Globus pallidus (tissue), 1 donor: ENCODE results near the gene COBL.

ENCODE experiments used
- DNase-seq: peaks from one replicate; pipeline ENCODE4 v3.0.0-alpha.2; 2015; ENCODE audit warnings: low spot score

The COBL gene

DNA sequence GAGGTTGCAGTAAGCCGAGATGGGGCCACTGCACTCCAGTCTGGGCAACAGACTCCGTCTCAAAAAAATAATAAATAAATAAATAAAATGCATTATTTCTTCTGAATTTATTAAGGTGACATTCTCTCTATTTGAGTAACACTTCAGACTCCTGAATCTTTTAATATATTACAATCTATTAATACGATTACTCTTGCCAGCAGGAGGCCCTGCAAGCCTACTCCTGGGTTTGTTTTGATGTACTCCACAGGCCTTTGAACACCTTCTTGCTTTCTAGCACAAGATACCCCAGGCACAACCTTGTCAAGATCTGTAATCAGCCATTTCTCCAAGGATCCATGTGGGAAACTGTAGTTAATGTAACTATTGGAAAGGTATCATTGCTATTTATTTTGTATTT, 63.5 kb downstream of the COBL start:
- no peak for DNase-seq

DNA sequence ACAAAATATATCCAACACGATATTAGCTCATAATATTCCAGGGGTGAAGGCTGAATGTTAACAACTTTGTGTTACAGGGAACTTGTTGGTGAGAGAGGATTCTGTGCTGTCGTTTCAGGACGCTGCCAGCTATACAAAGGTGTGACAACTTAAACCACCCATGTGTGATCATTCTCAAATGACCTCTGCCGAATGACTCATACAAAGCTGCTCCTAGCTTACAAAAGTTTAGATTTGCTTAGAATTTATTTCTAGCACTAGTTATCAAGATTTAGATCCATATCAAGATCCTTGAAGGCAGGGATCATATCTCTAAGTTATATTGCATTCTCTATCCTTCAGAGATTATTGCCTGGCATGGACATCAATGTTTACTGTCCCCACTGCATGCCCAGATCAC, 65.3 kb downstream of the COBL start:
- DNase-seq, result no peak

DNA sequence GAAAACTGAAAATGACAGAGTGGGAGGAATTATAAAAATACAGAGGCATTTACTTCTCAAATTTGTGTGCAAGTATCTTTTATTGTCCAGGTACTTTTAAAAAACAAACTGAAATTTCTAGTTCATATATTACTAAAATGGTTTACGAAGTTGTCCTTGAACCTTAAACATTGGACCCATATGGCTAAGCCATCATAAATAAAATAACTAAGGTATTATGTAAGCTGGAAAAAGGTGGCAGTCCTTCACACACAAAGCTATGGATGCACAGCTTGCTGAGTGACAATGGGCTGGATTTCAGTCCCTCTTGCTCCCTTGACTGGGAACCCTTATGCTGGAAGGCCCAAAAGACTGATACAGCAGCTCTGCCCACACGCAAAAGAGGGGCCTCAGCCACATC, 66.1 kb downstream of the COBL start:
- DNase-seq, result no peak

DNA sequence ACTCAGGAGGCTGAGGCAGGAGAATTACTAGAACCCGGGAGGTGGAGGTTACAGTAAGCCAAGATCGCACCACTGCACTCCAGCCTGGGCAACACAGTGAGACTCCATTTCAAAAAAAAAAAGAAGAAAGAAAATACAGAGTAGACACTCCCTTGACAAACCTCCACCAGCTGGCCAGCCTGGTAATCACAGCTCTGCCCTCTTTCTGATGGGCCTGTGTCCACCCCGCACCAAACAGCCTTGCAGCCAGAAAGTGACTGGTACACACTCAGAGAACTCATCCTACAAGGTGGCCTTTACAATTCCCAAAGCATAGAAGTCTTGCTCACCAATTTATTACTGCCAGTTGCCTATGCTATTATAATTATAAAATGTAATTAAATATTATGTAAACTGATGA, 66.6 kb downstream of the COBL start:
- DNase-seq, result no peak

DNA sequence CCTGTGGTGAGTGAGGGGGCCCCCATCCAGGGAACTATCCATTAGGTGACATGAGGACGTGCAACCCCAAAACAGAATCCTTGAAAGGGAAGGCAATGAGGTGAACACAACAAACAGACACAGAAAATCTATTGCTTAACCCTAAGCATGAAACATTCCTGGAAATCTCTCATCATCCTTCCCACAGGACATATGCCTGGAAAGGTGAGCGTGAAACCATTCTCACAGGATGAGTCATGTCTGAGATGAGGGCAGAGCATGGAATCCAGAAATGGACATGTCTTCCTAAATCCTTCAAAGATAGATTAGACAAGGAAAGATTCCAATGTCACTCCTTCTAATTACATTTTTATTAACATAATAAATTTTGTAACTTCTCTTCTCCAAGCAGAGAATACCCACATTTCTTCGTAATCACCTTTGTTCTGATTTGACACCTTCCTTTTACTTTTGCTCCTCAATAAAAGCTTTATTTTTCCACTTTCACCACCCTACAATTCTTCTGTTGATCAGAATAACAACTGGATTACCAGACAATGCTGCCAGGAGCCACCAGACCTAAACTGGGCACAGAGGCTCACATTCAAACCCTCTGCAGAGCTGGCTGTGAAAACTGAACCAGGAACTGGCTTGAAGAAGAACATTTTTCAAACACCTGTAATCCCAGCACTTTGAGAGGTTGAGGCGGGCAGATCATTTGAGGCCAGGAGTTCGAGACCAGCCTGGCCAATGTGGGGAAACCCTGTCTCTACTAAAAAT, 67.2 kb downstream of the COBL start:
- no peak for DNase-seq

DNA sequence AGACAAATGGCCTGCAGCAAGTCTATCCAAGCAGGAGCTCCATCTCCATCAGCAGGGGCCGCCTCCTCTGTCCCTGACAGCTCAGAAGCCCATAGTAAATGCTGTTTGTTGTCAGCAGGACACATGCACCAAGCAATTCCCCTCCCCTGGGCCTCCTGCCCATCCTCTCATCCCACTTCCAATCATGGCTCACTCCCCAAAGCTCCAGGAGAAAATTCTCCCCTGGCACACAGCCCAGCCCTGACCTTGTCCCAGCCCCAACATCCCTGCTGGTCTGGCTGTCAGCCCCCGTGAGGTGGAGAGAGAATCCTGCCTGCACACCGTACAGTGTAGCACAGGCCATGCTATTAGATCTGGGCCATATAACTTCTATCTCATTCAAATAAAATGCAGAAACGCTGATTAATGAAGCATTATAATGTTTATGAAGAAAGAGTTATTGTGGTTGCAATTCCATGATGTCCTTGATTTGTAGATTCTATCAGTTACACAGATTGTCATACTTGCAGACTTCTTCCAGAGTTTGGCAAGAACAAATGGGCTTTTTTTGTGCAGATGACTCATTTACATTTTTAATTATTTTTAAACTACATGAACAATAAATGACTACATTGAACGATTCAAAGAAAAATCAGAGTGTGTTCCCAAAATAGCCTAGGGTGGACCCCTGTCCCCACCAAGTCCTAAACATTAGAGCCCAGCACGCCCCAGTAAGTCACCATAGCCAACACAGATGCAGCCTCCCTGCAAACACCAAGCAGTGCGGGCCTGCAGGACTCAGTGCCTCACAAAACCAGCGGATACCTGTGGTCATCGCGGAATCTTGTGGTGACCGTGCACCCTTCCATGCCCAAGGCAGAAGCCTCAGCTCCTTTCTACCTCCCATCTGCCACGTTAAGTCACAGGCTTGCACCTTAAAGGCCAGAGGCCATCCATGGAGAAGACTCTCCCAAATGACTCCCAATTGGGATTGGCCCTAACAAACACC, 70.1 kb downstream of the COBL start:
- peak; percentile 87 for DNase-seq

DNA sequence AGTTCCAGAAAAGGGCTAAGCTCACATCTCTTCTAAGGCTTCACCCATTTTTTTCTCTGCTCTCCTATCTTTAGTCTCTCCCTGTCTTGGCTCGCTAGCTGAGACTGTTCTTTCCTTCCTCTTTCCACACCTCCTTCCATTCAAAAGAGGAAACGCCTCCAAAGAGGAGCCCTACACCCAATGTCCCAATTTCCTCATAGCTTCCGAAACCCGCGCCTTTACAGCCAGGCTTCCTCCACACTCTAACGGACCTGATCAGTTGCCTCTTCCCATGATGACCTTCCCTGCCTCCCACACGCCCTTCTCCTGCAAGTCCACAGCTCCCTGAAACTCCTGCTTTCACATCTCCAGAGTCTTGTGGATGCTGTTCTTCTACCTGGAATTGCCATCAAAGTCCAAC, 71.7 kb downstream of the COBL start:
- no peak for DNase-seq

DNA sequence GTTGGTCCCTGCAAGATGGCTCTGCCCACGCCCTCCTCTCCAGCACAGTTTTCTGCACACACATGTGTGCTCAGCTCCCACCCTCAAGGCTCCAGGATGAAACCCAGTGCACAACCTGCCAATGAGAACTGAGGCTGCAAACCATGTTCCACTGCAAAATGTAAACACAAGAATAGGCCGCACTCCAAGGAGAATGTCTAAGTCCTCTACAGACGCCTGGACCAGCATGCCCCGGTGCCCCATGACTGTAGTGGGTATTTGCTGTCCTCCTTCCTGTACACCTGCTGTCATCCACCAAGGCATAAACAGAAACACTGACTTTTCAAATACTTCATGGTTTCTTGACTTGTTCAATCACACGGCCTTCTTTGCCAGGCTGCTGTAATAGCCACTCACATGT, 72.6 kb downstream of the COBL start:
- no peak for DNase-seq

DNA sequence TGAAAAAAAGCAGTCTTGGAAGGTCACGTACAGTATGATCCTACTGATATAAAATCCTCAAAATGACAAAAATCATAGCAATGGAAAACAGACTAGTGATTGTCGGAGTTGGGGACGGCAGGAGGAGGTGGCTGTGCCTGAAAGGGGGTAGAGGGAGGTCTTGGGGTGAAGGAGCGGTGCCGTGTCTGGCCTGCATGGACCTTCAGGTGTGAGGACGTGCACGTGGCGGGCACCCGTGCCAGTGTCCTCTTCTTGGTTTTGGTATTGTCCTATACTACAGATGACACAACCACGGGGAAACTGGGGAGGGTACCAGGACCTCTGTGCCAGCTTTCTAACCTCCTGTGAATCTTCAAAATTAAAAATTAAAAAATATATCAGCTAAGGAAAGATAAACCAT, 73.0 kb downstream of the COBL start:
- DNase-seq, result no peak

DNA sequence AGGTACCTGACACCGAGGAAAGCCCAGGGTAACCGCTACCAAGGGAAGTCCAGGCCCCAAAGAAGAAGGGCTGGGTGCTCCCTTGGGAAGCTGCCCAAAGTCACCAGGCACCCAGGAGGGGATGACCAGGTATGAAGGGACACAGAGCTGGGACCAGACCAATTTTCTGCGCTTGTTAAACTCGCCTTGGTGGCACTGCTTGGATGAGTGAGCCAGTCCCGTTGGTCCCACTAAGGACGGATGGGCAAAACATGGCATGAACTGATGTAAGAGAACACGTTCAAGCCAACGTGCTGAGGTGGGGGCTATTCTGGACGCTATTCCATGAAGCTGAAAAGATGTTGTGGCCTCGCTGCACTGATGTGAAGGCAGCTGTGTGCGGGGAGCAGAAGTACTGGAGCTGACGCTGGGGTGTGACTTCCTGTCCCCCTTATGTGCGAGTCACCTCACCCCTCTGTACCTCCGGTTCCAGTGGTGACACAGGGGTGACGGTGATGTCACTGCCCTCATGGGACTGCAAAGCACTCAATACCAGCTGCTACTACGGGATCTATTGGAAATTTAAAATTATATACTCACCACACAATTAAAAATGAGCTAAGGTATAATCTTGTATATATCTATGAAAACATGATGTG, 73.6 kb downstream of the COBL start:
- DNase-seq, result no peak

DNA sequence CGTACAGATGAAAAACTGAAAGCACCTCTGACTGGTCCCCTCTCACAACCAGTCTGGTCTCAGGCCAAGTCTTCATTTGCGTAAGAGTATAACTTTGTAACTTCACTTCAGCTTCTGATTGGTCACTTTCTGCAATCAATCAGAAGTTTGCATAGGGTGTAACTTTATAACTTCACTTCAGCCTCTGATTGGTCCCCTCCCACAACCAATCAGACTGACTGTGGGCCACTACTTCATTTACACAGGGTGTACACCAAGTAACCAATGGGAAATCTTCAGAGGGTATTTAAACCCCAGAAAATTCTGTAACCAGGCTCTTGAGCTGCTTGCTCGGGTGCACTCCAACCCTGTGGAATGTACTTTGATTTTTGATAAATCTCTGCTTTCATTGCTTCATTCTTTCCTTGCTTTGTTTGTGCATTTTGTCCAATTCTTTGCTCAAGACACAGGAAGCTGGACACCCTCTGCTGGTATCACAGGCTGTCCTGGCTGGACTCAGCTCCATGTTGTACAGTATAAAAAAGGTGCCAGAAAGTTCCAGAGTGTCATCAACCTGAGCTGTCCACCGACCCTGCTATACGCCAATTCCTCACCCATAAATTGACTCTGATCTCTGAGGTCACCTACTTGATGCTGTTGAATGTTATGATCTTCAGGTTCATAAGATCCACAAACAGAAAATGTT, 74.5 kb downstream of the COBL start:
- no peak for DNase-seq

DNA sequence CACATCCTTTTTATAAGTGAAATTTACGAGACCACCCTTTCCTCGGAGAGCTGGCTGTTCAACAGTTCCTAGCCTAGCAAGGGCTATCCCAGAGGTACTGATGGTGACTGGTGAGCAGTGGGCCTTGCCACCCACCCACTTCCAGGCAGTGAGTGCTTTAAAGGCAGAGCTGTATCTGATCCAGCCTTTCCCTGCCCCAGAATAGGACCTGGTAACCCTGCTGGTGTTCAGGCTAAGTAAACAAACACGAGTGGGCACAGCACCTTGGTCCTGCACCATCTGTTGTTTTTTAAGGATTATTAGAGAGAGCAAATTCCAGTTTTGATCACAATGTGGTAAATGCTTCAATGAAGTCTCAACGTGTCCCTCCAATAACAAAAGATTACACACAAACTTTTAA, 75.7 kb downstream of the COBL start:
- no peak for DNase-seq

DNA sequence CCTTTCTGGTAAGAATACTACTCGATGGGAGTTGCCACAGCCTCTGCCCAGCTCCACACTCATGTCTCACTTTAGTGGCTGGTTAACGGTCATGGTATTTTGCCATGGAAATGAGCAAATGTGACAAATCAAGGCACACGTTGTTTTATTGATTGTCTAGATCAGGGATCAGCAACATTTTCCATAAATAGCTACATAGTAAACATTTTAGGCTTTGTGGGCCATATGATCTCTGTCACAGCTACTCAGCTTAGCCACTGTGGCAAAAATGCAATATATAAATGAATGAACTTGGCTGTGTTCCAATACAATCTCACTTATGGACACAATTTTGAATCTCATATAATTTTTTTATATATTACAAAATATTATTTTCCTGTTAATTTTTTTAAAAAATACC, 76.9 kb downstream of the COBL start:
- no peak for DNase-seq

DNA sequence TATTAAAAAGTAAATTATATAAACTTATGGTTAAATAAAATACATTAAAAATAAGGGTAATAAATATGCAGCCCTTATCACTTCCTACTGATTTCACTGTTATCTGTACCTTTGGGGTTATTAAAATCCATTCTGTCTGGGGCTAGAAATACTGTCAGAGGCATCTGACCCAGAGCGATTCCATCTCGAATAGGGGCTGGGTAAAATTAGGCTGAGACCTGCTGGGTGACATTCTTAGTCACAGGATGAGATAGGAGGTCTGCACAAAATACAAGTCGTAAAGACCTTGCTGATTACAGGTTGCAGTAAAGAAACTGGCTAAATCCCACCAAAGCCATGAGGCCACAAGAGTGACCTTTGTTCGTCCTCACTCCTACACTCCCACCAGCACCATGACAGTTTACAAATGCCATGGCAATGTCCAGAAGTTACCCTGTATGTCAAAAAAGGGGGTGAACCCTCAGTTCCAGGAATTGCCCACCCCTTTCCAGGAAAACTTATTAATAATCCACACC, 77.6 kb downstream of the COBL start:
- DNase-seq, result no peak

DNA sequence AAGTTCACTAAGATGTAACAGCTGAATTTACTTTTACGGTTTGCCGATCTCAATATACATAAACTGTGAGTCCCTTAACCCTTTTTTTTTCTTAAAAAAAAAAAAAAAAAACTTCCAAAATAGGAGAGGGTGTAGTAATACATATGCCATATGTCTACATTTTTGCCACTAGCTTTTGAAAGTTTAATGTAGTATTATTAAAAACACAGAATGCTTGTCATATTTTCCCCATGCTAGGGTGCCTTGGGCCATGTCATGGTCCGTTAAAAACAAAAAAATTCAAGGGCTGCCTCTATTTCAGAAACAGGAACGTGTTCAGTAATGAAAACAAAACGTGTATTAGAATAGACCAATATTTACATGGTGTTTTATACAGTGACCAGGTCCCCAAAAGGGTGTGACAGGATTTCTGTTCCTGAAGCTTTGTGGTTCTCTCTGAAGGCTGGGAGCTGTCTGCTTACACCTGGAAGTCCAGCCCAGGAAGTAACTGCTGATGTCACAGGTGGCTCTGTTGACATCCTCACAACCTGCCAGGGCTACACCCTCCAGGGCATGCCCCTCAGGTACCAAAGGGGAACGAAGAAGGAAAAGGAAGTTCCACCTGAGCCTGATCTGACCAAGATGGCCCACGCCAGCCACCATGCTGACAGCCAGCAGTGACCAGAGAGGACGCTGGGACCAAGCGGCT, 79.0 kb downstream of the COBL start:
- no peak for DNase-seq

DNA sequence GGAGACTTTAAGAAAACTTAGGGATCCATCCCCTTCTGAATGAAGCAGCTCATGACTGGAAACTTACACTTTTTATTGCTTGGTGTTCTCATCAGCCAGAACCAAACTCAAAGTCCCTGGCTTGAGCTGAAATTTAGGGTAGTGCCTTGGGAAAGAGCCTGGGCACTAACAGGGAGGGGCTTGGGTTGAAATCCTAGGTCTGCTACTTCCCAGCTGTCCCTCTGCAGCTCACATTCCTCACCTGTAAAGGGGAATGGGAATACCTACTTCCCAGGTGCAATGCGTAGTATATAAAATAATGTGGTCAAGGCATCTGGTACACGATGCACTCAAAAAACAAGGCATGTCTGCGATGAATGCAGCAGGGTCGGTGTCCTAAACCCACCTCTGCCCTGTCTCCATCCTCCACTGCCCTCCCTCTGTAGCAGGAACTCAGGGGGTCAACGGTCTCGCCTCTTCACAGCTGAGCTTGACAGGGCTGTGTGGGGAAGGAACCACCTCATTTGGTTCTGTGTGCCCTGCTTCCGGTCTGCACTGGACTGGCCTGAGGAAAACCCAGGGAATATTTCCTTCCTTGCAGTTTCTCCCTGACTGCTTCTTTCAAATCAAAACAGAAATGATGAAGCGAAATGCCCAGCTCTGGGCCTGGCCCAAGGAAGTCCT, 80.0 kb downstream of the COBL start:
- no peak for DNase-seq

DNA sequence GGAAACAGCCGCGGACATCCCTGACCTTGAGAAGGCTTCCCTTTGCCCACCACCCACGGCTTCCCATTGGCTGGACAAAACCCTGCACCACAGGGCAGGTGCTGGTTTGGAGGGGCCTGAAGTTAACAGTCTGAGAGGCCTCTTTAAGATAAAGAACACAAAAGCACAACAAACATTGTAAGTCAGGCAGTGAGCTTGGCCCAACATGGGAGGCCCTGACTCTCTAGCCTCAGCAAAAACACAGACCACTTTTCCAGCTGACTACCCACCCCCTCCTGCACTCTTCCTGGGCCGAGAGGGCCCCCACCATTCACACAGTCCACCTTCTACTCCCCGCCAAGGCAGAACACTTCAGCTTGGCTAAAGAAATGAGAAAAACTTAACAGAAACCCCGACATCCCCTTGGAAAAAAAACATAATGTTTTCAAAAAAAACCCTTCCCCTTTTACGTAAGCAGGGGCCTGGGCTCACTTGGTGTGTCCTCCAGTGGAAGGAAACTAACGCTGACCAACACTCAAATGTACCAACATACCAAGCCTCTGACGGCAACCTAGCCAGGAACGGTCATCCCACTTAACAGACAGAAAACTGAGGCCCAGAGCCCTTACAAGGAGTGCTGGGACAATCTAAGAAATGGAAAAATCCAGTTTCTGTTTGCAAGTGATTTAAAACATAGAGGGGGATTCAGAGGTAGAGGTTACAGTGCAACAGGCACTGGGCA, 80.9 kb downstream of the COBL start:
- DNase-seq, result no peak

DNA sequence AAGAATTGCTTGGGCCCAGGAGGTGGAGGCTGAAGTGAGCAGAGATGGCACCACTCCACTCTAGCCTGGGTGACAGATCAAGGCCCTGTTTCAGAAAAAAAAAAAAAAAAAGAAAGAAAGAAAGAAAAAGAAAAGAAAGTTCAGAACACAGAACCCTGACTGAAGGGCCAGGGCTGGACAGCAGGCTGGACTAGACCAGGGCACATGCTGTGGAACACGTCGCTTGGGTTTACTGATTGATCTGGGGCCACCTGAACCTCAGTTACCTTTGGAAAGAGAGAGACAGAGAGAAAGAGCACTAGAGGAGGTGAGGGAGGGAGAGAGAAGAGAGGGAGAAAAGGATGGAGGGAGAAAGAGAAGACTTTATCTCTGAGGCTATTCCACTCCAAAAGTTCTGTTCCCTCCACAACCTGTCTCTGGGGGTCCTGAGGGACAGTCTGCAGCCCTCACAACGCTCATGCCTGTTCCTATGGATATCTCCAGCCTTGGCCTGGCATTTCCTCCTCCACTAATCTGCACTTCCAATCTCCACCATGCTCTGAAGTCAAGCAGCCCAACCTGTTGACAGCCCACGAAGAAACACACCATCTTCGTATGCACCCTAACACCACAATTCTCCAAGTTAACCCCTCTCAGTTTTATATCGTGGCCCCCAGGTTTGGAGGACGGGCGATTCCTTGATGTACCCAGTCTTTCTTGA, 81.8 kb downstream of the COBL start:
- DNase-seq, result no peak

DNA sequence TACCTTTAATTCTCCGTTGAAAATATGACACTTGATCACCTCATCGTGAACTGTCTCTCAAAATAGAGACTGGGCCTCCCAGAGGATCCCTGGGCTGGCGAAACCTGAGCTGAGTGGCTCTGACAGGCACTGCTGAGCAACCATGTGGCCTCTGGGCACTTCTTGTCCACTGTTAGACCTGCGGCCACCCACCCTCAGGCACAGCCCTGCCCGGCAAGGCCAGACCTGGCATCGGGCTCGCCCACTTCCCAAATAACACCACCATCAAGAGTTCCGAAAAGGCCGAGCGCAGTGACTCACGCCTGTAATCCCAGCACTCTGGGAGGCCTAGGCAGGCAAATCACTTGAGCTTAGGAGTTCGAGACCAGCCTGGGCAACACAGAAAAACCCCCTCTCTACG, 82.5 kb downstream of the COBL start:
- no peak for DNase-seq

DNA sequence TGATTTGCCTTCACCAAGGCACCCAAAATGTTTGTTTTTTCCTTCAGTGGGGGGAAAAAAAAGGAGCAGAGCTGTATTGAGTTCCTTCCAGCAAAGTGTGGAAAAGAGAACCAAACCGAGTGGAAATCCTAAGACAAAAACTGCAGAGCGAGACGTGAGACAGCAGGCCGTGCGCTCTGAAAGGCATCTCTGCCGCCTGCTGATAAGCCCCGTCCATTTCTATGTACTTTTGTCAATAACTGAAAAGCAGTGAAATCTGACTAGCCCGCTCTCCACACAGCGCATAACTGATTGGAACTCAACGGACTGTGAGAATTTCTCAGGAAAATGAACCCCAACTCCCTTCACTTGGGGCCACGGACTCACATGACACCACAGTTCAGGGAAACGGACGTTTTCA, 83.2 kb downstream of the COBL start:
- DNase-seq, result no peak
